COLO668 (cell line): ENCODE results near the gene DCAF8.
A peak's percentile ranks its signal among the peaks of the same experiment; 100 is the strongest.

Experiments
- DNase-seq: peaks from one replicate; lab custom pipeline; 2025; ENCODE audit not compliant: unreplicated experiment; lab: John Stamatoyannopoulos, UW

The DCAF8 gene

GRCh38 chr1:160206036-160206389 is 56.3 kb downstream of the DCAF8 start:
- peak; percentile 36 for DNase-seq

GRCh38 chr1:160205242-160206035 is 56.9 kb downstream of the DCAF8 start, which contains the start of gene PEA15:
PEA15 (plus strand) TSS chr1:160205384; CDS start chr1:160211545, 6,161 bp downstream.
- DNase-seq = peak; percentile 81

GRCh38 chr1:160204526-160205241 is 57.7 kb downstream of the DCAF8 start:
- DNase-seq = no peak

- no peak for DNase-seq
Measured at GRCh38 chr1:160200786-160201185, 61.6 kb downstream of the DCAF8 start.

GRCh38 chr1:160197231-160197630 is 65.1 kb downstream of the DCAF8 start:
- no peak for DNase-seq

GRCh38 chr1:160196143-160196542 is 66.2 kb downstream of the DCAF8 start:
- no peak for DNase-seq

GRCh38 chr1:160194737-160195059 is 67.7 kb downstream of the DCAF8 start:
- DNase-seq = no peak

- no peak for DNase-seq
Measured at GRCh38 chr1:160193832-160194736, 68.3 kb downstream of the DCAF8 start.

GRCh38 chr1:160193091-160193819 is 69.1 kb downstream of the DCAF8 start:
- DNase-seq = peak; percentile 84

GRCh38 chr1:160192234-160192633 is 70.1 kb downstream of the DCAF8 start:
- DNase-seq = no peak

GRCh38 chr1:160191756-160192155 is 70.6 kb downstream of the DCAF8 start:
- DNase-seq = no peak

- DNase-seq = no peak
Measured at GRCh38 chr1:160189649-160190625, 72.4 kb downstream of the DCAF8 start, which contains the start of gene CASQ1. CASQ1 (plus strand) TSS chr1:160190575; CDS start chr1:160190752, 177 bp downstream.

- DNase-seq = no peak
Measured at GRCh38 chr1:160188341-160188740, 74.0 kb downstream of the DCAF8 start.

GRCh38 chr1:160187407-160187806 is 74.9 kb downstream of the DCAF8 start:
- DNase-seq = no peak

- DNase-seq = no peak
Measured at GRCh38 chr1:160186729-160187128, 75.6 kb downstream of the DCAF8 start.

GRCh38 chr1:160186246-160186645 is 76.1 kb downstream of the DCAF8 start:
- DNase-seq = no peak

- no peak for DNase-seq
Measured at GRCh38 chr1:160179336-160179735, 83.0 kb downstream of the DCAF8 start.

- DNase-seq = no peak
Measured at GRCh38 chr1:160178731-160179130, 83.6 kb downstream of the DCAF8 start.

GRCh38 chr1:160177667-160178066 is 84.7 kb downstream of the DCAF8 start:
- DNase-seq = no peak

GRCh38 chr1:160177231-160177630 is 85.1 kb downstream of the DCAF8 start:
- DNase-seq = no peak
